HG03196 (cell line): Measurements from ENCODE around the gene PLK2.

Experiments
- ATAC-seq: cut with Tn5 transposase; IDR thresholded peaks from one replicate; pipeline ENCODE4 v1.9.1; 2021; ENCODE audit not compliant: unreplicated experiment

The PLK2 gene

DNA sequence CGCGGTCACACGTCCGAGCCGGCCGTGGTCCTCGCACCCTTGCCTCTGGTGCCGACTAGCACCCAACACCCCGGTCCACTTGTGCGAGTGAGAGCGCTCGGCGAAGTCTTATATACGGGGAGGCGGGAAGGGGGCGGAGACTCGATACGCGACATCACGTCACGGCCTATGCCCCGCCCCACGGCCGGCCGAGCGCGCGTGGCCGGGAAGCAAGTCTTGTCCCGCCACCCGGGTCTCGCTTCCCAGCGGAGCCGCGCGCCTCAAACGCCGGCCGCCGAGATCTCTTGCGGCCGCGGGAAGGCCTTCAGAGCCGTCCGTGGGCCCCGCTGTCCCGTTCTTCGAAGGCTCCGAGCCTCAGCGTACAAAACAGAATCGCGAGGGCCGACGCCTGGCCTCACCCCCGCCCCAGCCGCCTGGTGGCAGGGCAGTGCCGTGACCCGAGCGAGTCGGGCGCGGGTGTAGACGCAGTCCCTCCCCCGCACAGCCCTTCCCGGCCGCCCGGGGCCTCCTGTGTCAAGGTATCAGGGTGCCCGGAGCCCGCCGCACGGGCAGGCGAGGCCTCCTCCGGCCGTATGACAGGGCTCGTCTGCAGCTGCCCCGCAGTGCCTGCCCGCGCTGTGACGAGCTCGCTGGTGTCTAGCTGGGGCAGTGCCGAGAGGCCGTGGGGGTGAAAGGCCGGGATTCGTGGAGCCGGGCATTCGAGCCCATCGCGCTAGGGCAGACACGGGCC lies at the start of gene PLK2:
Gene PLK2, minus strand, starts transcription at position 85 of the 730 bp plus-strand sequence. CDS start 127 bp downstream, outside the sequence.
- ATAC-seq: peak; percentile 83

DNA sequence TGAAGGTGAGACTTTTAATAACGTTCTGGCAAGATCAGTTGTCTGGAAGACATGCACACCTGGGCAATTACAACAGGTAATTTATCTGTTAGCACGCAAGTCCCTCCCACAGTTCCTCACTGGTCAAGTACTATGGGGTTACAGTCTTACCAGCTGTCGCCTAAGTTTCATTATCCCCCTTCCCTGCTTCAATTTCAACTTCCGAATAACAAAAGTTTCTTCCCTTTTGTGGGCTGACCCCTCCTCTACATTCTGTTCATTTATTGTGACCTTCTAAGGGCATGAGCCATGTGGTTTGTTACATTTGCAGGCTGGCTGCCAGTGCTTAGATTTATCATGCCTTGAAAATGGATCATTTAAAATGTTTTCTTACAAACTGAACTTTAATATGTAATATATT lies 47.8 kb upstream of the PLK2 start:
- no peak for ATAC-seq

DNA sequence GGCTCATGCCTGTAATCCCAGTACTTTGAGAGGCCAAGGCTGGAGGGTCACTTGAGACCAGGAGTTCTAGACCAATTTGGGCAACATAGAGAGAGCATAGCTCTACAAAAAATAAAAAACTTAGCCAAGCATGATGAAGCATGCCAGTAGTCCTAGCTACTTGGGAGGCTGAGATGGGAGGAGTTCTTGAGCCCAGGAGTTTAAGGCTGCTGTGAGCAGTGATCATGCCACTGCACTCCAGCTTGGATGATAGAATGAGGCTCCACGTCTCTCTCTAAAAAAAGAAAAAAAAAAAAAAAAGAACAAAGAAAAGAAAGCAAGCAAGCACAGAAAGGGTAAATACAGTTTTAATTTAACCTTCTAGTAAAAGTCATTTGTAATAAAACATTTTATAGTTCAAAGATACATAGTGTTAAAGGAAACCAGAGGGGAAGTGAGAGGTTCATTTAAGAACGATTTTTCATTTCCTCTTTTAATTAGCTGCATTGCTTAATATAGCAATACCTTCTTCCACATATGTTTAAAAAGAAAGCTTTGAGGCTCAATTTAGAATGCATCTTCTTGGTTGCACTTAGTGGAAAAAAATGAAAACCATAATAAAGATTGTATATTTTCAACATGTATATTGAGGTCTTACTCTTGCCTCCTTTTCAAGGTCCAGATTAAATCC lies 46.2 kb upstream of the PLK2 start:
- peak; percentile 59 for ATAC-seq

DNA sequence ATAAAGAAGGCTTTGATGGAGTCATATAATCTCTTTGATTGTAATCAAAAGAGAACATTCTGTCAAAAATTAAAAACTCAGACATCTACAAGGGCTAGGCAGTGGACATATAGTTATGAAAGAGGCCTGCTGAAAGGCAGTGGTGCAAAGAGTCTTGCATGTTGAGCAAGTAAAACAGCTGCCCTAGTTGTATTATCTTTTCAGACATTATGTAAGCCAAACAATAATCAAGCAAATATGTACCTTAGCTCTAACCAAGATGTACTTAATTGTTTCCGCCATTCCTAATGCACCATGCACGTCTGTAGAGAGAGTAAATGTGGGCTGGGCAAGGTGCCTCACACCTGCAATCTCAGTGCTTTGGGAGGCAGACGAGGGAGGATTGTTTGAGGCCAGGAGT lies 45.6 kb upstream of the PLK2 start:
- ATAC-seq: no peak

DNA sequence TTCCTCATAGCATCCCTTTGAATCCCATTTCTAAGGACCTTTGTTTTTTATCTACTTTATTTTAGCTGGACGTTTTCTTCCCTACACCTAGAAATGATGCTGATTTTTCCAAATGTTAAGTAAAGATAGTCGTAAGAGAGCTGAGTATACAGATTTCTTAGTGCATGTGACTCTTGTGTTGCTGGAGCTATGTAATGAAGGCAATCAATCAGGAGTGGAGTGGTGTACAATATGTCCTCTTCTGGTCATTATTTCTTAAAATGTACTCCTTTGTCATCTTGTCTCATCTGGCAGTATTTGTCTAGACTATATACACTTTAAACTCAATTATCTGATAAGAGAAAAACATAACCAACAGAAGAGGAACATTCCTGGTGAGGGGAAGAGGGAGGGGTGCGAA lies 44.9 kb upstream of the PLK2 start:
- ATAC-seq: no peak

DNA sequence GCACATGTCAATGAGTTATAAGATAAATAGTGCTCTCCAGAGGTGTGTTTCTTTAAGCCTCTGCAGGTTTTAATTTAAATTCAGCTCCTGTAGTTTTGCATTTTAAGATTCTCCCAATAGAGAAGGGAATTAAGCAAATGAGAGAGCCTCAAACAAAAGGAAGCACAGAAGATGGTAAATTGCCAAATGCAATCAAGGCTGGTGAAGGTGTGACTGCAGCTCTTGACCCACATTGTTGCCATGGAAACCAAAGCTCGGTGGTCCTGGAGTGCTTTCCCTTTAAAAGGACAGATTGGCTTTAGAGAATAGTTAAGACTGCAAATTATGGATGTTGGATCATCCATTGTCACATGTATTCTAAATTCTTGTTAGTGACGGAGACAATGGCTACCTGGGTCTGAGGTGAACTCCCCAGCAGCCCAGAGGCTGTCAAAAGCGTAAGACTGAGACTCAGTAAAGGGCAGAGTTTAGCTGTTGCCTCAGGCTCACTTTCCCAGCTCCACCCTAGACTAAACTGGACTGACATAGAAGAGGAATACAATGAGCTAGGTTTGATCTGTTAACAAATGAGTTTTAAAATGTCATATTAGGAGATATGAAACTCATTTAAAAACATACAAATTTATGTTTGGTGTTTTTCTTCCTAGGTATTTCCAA lies 43.6 kb upstream of the PLK2 start:
- no peak for ATAC-seq

DNA sequence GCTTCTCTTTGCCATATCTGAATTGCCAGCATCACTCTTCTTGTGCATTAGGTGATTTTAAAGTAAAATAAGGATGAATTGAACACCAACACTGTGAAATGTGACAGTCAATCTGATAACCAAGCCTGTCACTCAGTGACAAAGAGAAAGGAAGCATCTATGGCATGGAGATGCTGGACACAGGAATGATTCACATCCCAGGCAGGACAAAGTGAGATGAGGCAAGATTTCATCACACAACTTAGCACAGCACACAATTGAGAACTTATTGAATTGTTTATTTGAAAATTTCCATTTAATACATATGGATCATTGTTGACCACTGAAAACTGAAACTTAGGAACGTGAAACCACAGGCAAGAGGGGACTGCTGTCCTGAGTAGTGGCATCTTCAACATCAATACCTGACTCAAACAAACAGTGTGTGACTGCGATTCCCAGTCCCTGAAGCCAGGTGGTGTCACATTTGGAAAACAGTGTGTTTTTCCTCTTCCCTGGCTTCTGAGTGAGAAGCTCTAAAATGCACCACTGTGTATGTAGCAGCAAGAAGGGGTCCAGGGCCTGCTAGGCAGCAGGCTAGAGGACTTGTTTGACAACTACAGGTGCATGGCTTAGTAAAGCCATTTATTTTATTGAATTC lies 42.0 kb upstream of the PLK2 start:
- no peak for ATAC-seq

DNA sequence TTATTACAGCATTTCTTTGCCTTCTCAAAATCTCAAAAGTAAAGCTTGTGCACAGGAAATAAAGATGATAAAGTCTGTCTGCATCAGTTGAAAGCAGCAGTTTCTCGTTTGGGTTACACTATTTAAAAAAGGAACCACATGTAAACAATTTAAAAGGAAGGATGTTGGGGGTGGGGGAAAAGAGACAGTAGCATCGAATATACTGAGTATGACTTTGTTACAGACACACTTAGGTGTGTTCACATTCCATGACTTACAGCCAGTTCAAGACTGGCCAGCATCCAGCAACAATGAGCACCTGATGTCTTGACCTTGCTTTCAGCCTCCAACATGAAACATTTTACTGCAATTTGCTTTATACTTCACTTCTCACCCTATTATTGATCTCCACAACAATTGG lies 40.1 kb upstream of the PLK2 start:
- ATAC-seq: no peak

DNA sequence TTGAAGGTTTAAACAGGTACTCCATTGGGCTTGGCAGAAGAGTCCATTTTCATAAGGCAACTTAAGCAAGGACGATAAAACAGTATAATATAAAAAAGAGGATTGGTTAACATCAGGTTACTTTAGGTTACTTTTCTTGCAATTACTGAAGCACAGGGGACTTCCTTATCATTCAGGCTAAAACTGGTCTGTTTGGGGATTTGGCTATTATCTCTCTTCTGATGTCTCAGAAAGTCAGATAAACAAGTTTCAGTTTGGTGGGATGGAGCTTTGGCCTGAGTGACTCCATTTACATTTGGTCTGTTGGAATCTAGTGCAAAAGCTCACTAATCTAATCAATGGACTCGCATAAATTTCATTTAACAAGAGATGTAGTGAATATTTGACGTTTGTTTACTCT lies 39.3 kb upstream of the PLK2 start:
- no peak for ATAC-seq

DNA sequence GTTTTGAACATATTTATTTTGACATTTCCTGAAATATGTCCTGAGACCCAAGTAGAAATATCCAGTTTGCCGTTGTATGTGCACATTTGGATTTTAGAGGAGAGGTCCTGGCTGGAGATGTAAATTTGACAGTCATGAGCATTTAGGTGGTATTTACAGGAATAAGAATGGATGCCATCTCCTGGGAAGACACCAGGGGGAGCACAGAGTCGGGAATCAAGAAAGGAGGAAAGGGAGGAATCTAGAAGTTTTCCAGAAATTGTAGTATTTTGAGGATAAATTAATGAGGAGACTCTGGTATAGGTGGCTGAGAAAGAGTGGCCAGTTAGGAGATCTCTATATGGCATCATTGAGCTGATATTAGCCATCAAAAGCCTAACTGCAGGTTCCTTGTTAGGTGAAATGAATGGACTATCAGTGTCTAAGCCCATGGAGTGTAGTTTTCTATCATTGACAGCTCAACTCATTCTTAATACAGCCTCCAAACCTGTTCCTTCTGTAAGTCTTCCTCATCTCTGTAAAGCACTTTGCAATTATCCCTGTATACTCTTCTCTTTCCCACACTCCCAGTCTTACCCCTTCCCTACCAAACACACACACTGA lies 38.6 kb upstream of the PLK2 start:
- no peak for ATAC-seq

DNA sequence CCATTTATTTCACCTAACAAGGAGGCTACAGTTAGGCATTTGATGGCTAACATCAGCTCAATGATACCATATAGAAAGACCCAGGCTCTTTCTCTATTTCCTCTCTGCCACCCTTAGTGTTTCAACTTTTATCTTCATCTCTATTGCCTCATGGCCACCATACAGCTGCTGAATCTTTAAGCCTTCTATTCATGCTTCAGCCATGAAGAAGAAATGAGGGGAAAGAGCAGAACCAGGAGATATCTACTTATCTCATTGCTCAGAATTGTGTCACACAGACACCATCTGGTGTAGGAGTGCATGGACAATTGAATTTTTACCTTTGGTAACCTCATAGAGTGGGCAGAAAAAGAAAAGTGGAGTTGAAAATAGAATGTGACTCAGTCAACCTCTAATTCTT lies 38.0 kb upstream of the PLK2 start:
- no peak for ATAC-seq

DNA sequence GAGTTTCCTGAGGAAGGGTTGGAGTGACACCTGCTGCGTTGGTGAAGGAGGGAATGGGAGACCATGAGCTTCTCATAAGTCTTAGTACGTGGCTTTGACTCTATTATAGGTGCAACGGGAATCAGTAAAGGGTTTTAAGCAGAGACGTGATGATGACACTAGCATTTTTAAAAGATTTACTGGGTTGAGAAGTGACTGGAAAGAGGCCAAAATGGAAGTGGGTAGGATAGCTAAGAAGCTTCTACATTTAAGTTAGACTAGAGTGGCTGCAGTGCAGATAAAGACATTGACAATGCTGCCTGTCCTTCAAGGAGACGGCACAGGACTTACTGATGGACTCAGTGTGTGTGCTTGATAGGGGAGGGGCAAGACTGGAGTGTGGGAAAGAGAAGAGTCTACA lies 37.5 kb upstream of the PLK2 start:
- ATAC-seq: no peak

DNA sequence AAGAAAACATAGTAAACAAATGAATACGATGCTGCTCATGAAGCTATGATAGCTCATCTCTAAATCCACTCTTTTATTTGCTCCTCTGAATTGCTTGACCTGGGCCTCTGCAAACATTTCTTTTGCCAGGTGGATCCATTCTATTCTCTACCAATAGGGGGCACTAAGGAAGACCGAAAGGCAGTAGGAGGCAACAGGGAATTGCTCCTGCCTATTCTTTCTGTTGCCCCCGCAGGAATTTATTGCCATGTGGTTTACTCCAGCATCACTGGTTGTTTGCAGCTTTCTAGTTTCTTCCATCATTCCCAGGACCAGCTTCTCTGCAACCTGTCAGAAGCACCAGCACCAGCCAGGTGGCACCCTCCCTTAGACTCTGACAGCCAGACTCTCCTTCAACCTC lies 36.6 kb upstream of the PLK2 start:
- ATAC-seq: no peak

DNA sequence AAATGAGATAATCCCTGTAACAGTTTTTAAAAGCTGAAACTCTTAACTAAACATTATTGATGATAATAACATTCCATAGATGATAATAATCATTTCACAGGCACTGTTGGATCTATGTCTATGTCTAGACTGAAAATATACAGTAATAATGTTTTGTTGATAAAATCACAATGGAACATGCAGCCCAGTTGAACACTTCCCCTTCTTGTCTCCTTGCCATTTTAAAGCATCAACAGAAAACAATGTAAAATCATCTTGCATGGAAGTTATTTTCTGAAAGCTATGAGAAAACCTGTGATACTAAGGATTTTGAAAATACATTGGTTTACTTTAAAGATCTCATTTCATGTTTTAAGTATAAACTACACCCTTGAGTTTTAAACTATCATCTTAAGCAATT lies 33.3 kb upstream of the PLK2 start:
- no peak for ATAC-seq

DNA sequence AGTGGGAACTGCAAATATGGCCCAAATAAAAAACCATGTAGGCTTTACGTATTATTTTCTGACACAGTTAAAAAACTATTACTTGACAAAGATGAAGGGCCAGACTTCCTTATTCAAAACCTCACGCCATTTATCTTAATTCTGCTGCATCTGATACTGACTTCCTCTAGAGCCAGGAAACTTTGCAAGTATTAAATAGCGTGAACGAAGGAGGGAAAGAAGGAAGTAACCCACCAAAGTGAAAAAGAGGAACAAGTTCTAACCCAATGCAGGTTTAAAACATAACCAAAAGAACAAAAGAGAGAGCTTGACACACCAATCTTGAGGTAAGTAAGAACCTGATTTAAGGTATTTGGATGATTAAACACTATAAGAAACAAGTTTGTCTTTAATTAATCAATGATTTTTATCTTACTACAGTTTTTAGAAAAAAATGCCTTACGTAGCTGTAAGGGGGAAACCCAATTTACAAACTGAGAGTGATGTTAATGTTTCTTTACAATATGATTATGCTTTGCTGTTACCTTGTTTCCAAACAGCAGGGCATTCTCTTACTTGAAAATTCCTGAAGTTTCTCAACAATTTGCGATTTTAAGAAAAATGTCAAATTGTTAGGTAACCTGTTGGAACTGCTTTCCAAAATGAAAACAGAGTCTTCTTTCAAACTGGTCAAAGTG lies 31.5 kb upstream of the PLK2 start, which contains the start of gene GAPT:
Gene GAPT, plus strand, starts transcription at position 220 of the 677 bp plus-strand sequence. CDS start 3,102 bp downstream, outside the sequence.
- peak; percentile 76 for ATAC-seq

DNA sequence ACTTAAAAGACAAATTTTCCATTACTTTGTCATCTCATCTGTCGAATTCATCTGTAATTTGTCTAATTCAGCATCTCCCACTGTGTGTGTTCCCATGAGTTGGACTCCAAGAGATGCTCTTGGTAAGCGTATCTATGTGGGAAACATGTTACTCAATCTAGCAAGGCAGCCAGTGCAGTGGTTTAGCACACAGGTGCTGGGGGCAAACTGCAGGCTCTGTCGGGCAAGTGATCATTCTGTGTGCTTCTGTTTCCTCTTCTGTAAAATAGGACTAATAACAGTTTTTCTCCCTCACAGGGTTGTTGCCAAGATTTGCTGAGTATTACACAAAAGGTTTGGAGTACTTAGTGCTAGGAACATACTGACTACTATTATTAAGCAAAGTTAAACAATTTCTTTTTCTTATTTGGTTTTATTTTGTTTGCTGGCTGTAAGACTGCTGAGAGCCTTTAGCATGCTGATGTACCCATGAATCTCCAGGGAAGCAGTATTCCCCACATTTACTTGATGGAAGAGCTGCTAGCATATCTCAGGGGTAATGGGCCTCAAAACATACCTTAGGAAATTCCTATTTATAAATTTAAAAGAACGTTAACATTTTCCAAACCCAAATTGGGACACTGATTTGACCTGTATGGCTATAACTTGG lies 30.6 kb upstream of the PLK2 start:
- no peak for ATAC-seq

DNA sequence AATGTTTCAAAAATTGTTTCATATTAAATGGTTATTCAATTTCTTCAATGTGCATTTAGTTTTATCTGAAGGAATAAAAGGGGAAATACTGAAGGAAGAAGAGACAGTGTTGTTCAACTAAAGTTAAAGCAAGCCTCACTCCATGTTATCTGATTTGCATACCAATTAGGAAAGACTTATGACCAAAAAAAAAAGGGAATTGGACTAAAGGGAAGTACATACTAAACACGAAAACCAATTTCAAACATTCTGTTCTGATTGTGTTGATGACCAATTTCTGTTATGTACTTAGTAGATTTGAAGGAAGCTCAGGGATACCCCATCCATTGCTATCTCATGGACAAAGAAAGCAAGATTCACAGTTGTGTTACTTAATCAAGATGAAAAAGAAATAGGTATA lies 26.4 kb upstream of the PLK2 start:
- ATAC-seq: no peak

DNA sequence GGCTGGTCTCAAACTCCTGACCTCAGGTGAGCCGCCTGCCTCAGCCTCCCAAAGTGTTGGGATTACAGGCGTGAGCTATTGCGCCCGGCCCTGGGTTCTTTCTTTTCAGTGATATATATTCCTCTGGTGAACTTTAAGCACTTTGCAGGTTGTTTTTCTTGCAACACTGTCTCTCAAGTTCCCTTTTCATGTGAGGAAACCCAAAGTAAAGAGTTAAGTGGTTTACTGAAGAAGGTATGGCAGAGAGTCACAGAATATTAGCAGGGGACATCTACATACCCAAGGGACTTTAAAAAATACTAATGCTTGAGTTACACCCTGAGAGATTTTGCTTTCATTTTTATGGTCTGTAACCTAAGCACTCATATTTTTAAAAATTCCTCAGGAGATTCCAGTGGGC lies 24.6 kb upstream of the PLK2 start:
- no peak for ATAC-seq

DNA sequence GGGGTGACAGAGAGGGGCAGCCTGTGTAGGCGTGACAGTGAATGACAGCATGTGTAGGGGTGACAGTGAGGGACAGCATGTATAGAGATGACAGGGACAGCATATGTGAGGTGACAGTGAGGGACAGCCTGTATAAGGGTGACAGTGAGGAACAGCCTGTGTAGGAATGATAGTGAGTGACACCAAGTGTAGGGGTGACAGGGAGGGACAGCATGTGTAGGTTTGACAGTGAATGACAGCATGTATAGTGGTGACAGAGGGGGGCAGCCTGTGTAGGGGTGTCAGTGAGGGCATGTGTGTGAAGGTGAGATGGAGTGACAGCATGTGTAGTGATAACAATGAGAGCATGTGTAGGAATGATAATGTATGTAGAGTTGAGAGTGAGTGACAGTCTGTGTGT lies 22.6 kb upstream of the PLK2 start:
- ATAC-seq: no peak

DNA sequence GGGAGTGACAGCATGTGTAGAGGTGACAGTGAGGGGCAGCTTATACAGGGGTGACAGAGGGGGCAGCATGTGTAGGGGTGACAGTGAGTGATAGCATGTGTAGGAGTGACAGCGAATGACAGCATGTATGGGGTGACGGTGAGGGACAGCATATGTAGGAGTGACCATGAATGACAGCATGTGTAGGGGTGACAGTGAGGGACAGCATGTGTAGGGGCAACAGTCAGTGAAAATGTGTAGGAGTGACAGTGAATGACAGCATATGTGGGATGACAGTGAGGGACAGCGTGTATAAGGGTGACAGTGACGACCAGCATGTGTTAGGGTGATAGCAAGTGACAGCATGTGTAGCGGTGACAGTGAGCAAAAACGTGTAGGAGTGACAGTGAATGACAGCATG lies 21.9 kb upstream of the PLK2 start:
- no peak for ATAC-seq
